GM11168 (cell line): Measurements from ENCODE around the gene CNTLN.
"Not testable (repeated sequence)": the region's sequence is repeated elsewhere in the genome, so short reads cannot be mapped to it uniquely, and the experiment has no call there.

ENCODE experiments used
- in situ Hi-C: fragments of 300-500 bp; cut with MboI; formaldehyde crosslinking; loops from one replicate; pipeline ENCODE4 v1.12.0; 2022; ENCODE audit warnings: low sequenced_read_pairs; ENCODE audit not compliant: unreplicated experiment

CNTLN gene

DNA sequence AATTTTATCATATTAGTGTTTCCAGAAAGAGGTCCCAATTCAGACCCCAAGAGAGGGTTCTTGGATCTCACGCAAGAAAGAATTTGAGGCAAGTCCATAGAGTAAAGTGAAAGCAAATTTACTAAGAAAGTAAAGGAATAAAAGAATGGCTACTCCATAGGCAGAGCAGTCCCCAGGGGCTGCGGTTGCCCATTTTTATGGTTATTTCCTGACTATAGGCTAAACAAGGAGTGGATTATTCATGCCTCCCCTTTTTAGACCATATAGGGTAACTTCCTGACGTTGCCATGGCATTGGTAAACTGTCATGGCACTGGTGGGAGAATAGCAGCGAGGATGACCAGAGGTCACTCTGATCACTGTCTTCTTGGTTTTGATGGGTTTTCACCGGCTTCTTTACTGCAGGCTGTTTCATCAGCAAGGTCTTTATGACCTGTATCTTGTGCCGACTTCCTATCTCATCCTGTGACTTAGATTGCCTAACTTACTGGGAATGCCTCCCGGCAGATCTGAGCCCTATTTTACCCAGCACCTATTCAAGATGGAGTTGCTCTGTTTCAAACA lies 262.4 kb downstream of the CNTLN start:
- in situ Hi-C loops: not testable (repeated sequence)

DNA sequence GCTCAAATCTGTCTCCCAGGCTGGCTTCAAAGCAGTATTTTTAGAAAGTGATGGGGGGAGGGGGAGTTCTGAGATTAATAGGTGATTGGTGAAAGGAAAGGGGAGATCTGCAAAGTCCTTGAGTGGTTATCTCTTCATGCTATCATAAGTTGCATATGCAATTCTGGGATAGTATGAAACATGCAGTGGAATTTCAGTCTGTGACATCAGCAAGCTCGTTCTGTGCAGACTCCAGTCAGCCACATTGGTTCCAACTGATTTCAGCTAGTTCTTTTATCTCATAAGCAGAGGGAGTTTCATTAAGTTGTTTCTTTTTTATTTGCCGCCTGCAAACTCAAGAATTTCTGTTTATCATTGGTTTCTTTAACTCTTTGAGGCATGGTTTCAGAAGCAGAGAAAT lies 263.5 kb downstream of the CNTLN start:
- in situ Hi-C loops: no loop called here

DNA sequence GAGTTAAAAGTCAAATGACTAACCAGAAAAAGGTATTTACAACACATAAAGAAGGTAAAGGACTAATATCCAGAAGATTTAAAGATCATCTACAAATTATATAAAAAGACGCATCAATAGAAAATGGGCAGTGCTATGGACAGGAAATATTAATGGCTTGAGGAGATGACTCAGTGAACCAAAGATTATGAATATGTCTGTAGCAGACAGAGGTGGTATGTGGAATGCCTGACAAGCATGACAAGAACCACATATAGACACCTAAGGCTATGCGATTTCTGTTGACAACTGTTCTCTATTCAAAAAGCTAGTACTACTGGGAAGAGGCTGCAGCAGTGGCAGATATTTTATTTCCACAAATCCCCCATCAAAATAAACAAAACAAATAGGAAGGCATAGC lies 267.0 kb downstream of the CNTLN start:
- in situ Hi-C loops: no loop called here

- in situ Hi-C loops: no loop called here
Observed at GRCh38 chr9:17402309-17402708, 267.5 kb downstream of the CNTLN start.

- in situ Hi-C loops: no loop called here
Observed at GRCh38 chr9:17403539-17403938, 268.7 kb downstream of the CNTLN start.

DNA sequence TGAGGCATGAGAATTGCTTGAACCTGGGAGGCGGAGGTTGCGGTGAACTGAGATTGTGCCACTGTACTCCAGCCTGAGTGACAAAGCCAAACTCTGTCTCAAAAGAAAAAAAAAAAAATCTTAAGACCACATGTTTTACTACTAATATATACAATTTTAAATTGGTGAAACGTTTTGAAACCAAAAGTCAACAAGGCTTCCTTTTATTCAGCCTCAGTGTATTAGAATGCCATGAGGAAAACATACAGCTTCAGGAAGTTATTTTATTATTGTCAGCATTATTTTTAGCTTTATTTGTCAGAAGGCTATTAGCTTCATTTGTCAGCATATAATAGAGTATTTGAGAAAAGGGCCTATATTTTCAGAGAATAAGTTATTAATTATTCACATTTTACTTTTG lies 280.1 kb downstream of the CNTLN start:
- in situ Hi-C loops: no loop called here

GRCh38 chr9:17422994-17423680 lies 288.3 kb downstream of the CNTLN start:
- in situ Hi-C loops: no loop called here

GRCh38 chr9:17423681-17424011 lies 288.8 kb downstream of the CNTLN start:
- in situ Hi-C loops: no loop called here

DNA sequence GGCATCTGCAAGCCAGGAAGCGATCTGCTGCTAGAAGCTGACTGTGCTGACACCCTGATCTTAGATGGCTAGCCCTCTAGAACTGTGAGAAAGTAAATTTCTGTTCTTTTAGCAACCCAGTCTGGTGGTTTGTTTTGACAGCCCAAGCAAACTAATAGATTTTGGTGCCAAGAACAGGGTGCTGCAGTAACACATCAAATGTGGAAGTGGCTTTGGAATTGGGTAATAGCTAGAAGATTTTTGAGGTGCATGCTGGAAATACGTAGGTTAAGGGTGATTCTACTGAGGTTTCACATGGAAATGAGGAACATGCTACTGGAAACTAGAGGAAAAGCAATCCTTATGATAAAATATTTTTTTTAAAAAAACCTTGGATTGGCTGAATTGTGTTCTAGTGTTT lies 290.5 kb downstream of the CNTLN start:
- in situ Hi-C loops: no loop called here

GRCh38 chr9:17433526-17433925 lies 298.7 kb downstream of the CNTLN start:
- in situ Hi-C loops: no loop called here

- in situ Hi-C loops: no loop called here
Observed at GRCh38 chr9:17436854-17437253, 302.0 kb downstream of the CNTLN start.

- in situ Hi-C loops: no loop called here
Observed at GRCh38 chr9:17437813-17438212, 303.0 kb downstream of the CNTLN start.

DNA sequence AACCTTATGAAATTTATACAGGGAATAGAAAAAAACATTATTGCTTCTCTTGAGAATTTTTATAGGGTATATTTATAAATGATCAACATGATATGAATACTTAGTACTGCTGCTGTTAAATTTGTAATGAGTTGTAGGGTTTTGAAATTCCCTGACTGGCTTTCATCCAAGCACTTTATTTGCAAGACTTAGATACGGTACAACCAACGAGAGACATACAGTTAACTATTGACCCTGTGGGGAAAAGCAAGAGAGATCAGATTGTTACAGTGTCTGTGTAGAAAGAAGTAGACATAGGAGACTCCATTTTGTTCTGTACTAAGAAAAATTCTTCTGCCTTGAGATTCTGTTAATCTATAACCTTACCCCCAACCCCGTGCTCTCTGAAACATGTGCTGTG lies 310.3 kb downstream of the CNTLN start:
- in situ Hi-C loops: not testable (repeated sequence)

- in situ Hi-C loops: loop anchor here (25.0 kb wide), 1 partner anchor 341 kb away; no protein-coding TSS in a partner anchor
Observed at GRCh38 chr9:17453751-17454150, 318.9 kb downstream of the CNTLN start.

GRCh38 chr9:17462869-17463464 lies 328.1 kb downstream of the CNTLN start:
- in situ Hi-C loops: loop anchor here (25.0 kb wide), 1 partner anchor 351 kb away; no protein-coding TSS in a partner anchor

DNA sequence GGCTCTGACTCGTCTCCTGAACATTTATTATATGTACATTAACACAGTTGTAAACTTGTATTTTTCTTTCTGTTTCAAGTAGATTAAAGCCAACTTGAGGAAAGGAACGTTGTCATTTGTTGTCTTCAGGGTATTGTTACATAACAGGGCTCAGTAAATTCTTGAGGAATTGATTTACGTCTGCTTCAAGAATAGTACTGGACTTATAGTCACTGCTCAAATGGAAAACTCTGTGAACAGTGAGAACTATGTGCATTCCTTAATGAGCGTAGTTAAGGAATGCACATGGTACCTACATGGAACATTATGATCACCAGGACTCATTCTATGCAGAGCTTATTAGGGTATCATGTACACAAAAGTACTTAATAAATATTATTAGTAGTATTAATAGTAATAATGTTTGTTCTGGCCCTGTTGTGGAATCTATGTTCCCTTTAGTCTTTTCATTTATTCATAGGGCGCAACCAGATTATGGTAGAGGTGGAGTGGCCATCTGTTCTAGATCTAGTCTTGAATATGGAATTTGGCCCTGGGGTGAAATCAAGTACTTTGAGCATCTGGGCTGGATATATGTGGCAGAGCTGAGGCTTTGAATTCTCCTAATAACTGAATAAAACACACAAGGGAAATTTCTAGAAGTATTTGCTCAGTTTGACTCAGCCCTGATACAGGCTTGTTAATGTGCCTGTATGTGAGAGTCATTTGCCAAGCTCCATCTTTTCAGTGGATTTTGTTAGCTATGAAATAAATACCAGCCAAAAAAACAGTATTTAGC lies 335.4 kb downstream of the CNTLN start:
- in situ Hi-C loops: loop anchor here (25.0 kb wide), 1 partner anchor 358 kb away; no protein-coding TSS in a partner anchor

GRCh38 chr9:17472126-17472525 lies 337.3 kb downstream of the CNTLN start:
- in situ Hi-C loops: loop anchor here (25.0 kb wide), 1 partner anchor 360 kb away; no protein-coding TSS in a partner anchor

GRCh38 chr9:17476401-17476800 lies 341.6 kb downstream of the CNTLN start:
- in situ Hi-C loops: no loop called here

GRCh38 chr9:17477816-17478215 lies 343.0 kb downstream of the CNTLN start:
- in situ Hi-C loops: no loop called here

DNA sequence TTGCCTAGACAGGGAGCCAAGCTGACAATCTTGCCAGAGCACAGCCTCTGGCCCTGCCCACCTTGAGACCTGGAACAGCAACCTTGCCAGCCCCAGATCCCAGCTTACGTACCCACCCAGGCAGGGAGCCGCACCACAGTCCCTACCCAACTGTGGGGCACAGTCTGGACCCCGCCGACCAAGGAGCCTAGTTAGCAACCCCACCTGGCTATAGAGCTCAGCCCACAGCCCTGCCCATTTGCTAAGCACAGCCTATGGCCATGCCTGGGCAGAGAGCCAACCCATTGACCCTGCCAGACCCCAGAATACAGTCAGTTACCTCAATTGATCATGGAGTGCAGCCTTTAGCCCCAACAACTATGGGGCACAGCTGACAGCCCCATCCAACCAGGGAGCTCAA lies 346.1 kb downstream of the CNTLN start:
- in situ Hi-C loops: no loop called here

- in situ Hi-C loops: no loop called here
Observed at GRCh38 chr9:17481565-17481964, 346.7 kb downstream of the CNTLN start.
